ENCODE data around the gene MPC1. TPM values are rescaled to one million over a fixed set of nuclear protein-coding genes. Genes with fewer than 3 reads are reported as not detected.
A peak's percentile ranks its signal among the peaks of the same experiment; 100 is the strongest.
"Not testable (repeated sequence)": the region's sequence is repeated elsewhere in the genome, so short reads cannot be mapped to it uniquely, and the experiment has no call there.

Gene MPC1
- total RNA-seq, 1 donor from 2014 or later: 69.7 TPM

DNA sequence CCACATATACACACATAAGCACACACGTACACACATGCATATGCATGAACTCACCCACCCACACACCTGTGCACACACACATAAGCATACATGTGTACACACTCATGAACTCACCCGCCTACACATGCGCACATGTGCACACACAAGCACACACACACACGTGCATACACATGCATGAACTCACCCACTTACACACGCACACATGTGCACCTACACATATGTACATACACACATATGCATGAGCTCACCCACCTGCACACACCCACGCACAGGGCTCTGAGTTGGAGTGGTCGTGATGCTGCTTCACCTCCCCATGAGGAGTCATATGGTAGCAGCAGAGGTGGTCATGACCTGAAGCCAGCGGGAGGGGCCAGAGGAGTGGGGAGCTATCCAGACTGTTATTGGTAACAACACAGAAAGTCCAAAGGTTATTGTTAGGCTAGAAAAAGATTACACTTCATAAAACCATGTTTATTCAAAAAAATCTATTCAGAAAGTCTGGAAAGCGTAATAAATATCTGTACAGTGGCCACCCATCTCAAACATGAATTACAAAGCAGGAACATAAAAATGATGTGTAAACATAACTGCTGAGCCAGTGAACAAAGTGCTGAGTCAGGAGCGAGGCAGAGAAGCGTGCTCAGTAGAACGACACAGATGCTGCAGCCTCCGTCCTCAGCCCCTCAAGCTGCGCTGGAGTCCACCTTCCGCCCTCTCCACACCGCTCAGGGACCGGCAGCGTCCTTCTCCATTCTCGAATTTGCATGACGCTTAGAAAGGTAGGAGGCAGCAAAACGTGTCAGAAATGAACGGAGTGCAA lies 26.4 kb upstream of the MPC1 start:
- DNase-seq (ENCODE audit: low spot score in 2 of 2): no peak
- no peak for FAIRE-seq

DNA sequence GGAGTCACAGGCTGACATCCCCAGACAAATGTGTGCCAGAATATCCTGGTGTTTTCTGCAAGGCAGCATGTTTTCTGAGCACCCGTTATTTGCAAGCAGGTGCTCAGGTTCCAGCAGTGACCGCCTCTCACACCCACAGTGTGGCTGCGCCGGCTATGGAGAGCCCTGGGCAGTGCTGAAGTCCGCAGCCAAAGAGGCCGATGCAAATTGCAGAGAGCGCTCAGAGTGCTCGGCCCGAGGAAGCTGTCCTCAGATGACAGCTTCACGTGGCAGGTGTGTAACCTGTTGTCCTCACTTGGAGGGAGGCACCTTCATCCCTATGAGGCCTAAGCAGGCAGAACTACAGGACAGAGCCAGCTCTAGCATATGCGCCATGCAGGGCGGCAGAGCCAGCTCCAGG lies 23.5 kb upstream of the MPC1 start:
- DNase-seq (ENCODE audit: low spot score in 2 of 2) (no peak), FAIRE-seq (no peak)

- no peak for FAIRE-seq
- no peak for DNase-seq (ENCODE audit: low spot score in 2 of 2)
Observed at GRCh38 chr6:166405386-166405785, 22.6 kb upstream of the MPC1 start.

DNA sequence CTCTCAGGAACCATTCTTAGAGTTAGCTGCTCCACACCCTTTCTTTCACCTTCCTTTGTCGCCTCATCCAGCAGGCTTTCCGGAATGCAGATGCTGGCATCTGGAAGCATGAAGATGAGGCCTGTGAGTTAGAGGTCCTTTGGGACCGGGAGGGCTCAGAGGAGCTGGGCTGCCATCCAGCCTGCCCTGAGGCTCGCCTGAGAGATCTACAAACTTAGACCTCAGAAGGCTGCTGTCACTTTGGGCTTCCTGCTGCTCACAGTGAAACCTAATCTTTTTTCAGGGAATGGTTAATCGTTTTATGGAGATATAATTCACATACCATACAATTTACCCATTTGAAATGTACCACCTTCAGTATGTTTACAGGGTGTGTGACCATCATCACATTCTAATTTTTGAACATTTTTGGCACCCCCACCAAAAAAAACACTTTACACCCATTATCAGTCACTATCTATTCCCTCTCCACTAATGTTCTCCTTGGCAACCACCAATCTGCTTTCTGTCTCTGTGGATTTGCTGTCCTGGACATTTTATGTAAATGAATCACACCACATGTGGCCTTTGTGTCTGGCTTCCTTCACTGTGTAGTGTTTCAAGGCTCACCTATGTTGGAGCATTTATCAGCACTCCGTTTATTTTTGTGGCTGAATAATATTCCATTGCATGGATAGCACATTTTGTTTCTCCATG lies 20.0 kb upstream of the MPC1 start:
- DNase-seq (ENCODE audit: low spot score in 2 of 2): no peak
- no peak for FAIRE-seq

DNA sequence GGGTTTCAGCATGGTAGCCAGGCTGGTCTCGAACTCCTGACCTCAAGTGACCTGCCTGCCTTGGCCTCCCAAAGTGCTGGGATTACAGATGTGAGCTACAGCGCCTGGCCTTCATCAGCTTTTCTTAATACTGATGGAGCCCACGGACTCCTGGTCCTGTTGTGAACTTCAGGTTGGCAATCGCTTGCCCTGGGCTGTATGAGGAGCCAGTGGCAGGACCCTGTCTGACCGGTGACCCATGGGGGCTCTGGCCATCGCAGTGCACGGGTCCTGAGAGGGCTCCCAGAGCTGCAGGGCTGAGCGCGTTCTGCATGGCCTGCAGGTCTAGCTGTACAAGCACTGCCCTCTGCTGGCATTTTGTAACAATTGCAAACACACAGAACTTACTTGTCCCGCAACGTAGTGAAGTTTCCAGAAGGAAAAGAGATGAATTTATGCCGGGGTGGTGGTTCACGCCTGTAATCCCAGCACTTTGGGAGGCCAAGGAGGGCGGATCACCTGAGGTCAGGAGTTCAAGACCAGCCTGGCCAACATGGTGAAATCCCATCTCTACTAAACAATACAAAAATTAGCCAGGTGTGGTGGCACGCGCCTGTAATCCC lies 18.0 kb upstream of the MPC1 start:
- peak; percentile 79 to 81 for DNase-seq (ENCODE audit: low spot score in 2 of 2)
- not testable (repeated sequence) for FAIRE-seq

DNA sequence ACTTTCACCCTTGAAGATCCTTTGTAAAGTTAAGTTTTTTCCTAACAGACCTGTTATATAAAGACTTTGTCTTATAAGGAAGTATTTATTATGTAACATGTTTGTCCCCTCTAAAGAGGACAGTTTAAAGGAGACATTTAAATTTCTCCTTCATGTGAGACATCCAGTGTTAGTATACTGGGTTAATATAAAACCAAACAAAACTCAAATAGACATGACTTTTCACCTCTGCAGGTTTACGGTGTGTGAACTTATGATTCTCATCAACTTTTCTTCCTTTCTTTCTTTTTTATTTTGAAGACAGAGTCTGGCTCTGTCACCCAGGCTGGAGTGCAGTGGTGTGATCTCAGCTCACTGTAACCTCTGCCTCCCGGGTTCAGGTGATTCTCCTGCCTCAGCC lies 17.4 kb upstream of the MPC1 start:
- no peak for DNase-seq (ENCODE audit: low spot score in 2 of 2)
- FAIRE-seq: no peak

- FAIRE-seq (no peak), DNase-seq (ENCODE audit: low spot score in 2 of 2) (no peak)
Observed at GRCh38 chr6:166398348-166398747, 15.6 kb upstream of the MPC1 start.

- FAIRE-seq: no peak
Observed at GRCh38 chr6:166397849-166398248, 15.1 kb upstream of the MPC1 start.

GRCh38 chr6:166395778-166396177 lies 13.0 kb upstream of the MPC1 start:
- DNase-seq (ENCODE audit: low spot score in 2 of 2): no peak
- FAIRE-seq: no peak

More at GRCh38 chr6:166397849-166398248, 15.1 kb upstream of the MPC1 start:
- DNase-seq (ENCODE audit: low spot score in 2 of 2): no peak

DNA sequence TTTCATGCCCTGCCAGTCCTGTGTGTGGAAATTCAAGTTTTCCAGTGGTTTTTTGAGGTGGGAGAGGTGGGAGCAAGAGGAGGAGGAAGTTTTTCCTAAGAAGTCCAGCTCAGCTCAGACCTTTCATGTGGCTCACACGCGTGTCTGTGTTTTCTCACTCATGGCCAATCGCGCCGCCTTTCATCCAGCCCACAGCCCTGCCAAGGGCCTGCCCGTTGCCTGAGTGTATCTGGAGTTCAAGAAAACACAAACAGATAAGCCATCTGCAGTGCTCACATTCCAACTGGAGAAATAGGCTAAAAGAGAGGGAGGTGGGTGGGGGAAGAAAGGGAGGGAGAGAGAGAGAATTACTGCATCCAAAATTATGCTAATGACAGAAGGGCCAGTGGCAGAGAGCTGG lies 12.6 kb upstream of the MPC1 start:
- DNase-seq (ENCODE audit: low spot score in 2 of 2) (no peak), FAIRE-seq (no peak)

DNA sequence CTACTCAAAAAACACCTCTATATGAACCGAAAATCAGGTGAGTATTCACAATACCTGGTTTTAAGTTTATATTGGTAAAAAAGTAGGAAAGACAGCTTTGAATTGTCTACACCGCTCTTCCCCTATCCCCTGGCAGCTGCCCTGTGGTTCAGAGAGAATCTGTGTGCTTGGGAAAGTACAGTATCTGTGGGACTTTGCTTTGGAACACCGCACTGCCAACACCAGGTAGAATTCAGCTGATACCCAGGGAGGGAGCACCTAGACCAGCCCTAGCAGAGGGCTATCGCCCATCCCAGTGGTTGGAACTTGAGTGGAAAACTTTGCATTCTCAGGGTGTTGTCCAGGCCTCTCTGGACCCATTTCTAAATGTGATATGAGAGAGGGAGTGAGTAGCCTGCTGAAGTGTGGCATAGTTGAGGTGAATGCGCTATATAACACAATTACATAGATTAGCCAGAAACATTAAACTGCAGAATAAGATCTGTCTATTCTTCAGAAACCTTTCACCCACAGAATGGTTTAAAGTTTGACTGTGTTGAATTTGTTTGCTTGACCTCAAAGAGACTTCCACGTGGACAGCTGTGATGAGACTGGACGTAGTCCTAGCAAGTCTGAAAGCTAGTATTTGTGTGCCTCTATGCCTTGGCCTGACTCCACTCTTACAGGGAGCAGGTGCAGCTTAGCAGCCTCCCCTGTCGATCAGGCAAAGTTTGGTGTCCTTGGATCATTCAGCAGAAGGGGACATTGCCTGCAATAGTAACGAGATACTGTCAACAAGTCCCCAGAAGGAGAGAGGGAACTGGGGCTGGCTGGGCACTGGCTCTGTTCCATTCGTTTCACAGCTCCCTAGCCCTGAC lies 11.5 kb upstream of the MPC1 start:
- FAIRE-seq (no peak), DNase-seq (ENCODE audit: low spot score in 2 of 2) (no peak)

- DNase-seq (ENCODE audit: low spot score in 2 of 2) (no peak), FAIRE-seq (no peak)
Observed at GRCh38 chr6:166393535-166393823, 10.7 kb upstream of the MPC1 start.

- not testable (repeated sequence) for DNase-seq (ENCODE audit: low spot score in 2 of 2); FAIRE-seq
Observed at GRCh38 chr6:166392755-166393534, 10.2 kb upstream of the MPC1 start.

DNA sequence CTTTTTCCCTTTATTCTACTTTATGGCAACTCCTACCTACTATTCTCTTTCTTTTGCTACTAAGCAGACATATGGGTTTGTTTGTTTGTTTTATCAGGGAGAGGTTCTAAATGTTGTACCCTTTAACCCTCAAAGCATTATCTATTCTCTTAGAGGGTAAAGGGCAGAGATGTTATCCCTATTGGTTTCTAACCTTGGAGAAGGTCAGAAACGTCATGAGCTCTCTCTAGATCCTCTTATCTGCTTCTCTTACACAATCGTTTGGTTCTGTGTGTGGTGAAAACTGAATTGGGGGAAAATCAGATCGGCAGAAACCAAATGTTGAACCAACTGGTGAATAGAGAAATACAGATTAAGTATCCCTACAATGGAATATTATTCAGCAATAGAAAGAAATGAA lies 6.4 kb upstream of the MPC1 start:
- no peak for DNase-seq (ENCODE audit: low spot score in 2 of 2)
- FAIRE-seq: no peak

- DNase-seq (ENCODE audit: low spot score in 2 of 2): no peak
- FAIRE-seq: no peak
Observed at GRCh38 chr6:166388290-166389004, 5.7 kb upstream of the MPC1 start.

DNA sequence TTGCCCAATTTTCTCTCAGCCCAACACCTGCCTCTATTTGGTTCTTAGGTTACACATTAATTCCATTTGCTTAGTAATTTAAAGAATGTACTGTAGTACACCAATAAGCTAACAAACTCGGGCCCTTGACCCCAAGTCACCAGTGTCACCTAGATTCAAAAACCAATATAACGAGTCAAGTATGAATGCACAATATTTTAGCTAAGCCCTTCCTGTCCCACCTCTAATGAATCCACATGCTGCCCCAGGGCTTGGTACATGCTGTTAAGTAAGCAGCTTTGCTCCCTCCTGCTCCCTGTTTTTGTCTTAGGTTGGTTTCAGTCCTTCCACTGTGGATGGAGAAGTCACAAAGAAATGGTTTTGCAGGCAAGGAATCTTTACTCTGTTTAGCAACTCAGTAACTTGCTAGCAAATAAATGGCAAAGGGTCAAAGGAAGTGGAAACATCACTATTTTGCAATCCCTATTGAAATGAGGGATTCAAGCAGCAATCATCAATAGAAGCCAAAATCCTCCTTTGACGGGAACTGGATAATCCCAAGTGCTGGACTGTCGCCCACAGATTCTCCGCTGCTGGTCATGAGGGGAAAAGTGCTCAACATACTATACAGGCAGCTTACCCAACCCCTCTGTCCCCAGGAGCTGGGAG lies 5.0 kb upstream of the MPC1 start:
- no peak for DNase-seq (ENCODE audit: low spot score in 2 of 2)
- FAIRE-seq: no peak

DNA sequence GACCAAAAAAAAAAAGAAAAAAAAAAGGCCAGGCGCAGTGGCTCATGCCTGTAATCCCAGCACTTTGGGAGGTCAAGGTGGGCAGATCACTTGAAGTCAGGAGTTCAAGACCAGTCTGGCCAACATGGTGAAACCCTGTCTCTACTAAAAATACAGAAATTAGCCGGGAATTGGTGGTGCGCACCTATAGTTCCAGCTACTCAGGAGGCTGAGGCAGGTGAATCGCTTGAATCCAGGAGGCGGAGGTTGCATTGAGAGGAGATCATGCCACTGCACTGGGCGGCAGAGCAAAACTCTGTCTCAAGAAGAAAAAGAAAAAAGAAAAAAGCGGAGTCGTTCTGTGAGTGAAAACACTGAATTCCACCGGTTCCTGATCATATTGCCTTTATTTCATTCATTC lies 4.4 kb upstream of the MPC1 start:
- DNase-seq (ENCODE audit: low spot score in 2 of 2); FAIRE-seq: not testable (repeated sequence)

DNA sequence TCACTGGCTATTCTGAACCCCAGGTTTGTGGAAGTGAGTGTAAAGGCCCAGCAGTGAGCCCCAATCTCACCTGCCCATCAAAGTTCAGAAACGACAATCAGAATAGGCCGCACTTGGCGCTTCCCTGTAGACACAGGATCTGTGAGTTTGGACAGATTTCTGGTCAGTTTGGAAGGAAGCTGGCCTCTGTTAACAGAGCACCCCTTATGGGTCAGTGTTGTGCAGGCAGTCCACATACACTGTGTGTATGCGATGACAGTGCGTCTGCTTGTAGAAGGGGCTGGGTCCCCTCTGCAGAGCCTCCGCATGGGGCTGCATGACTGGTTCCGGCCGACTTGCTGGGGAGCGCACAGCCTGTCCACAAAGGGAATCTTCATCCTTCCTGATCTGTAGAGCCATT lies 3.4 kb upstream of the MPC1 start:
- FAIRE-seq (no peak), DNase-seq (ENCODE audit: low spot score in 2 of 2) (no peak)

All from frontal cortex (tissue), 4 donors.